Measurements from ENCODE around the gene ACLY.
"Not testable (repeated sequence)": the region's sequence is repeated elsewhere in the genome, so short reads cannot be mapped to it uniquely, and the experiment has no call there.

ACLY gene

DNA sequence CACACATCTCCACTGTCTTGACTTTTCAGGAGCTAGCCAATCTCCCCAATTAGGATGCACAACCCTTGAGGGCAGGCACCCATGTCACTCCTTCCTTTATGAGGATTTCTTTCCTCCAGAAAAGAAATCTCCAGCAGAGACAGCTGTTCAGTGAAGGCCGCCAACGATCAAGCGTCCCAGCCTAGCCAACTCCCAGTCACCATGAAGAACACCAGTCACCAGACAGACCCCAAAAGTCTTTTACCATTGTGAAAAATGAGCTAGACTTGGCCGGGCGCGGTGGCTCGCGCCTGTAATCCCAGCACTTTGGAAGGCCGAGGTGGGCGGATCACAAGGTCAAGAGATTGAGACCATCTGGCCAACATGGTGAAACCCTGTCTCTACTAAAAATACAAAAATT lies 88.8 kb downstream of the ACLY start:
- DNase-seq (ENCODE audit: low read depth), result not testable (repeated sequence)

- DNase-seq (ENCODE audit: low read depth), result no peak
Observed at GRCh38 chr17:41825175-41825845, 93.4 kb downstream of the ACLY start.

- no peak for DNase-seq (ENCODE audit: low read depth)
Observed at GRCh38 chr17:41824086-41824485, 94.7 kb downstream of the ACLY start.

GRCh38 chr17:41823580-41823979 lies 95.2 kb downstream of the ACLY start:
- no peak for DNase-seq (ENCODE audit: low read depth)

GRCh38 chr17:41823141-41823524 lies 95.6 kb downstream of the ACLY start:
- no peak for DNase-seq (ENCODE audit: low read depth)

GRCh38 chr17:41822216-41823140 lies 96.3 kb downstream of the ACLY start:
- DNase-seq (ENCODE audit: low read depth), result no peak

GRCh38 chr17:41821776-41822175 lies 97.0 kb downstream of the ACLY start:
- no peak for DNase-seq (ENCODE audit: low read depth)

GRCh38 chr17:41818024-41818423 lies 100.7 kb downstream of the ACLY start:
- no peak for DNase-seq (ENCODE audit: low read depth)
